Caki2 (cell line): ENCODE data around the gene NRXN3. TPM values are rescaled to one million over a fixed set of nuclear protein-coding genes. Genes with fewer than 3 reads are reported as not detected.

Experiments used
- DNase-seq: peaks from one replicate; pipeline ENCODE4 v3.0.0-alpha.2; 2015; ENCODE audit warnings: low read depth
- in situ Hi-C: cut with HindIII; loops from 2 replicates; pipeline ENCODE4 v1.10.0; 2016; ENCODE audit warnings: low sequenced_read_pairs, low pct_unique_long_range_greater_than_20kb, mixed read lengths
- total RNA-seq: library from RNA; depleted of rRNA; stranded (reverse); fragments of >200 nt; shearing (Covaris generic); gene quantifications from 2 replicates; pipeline ENCODE4 v1.2.3, GENCODE V29; 2014; ENCODE audit warnings: low replicate concordance

The NRXN3 gene
- total RNA-seq, 1 experiment from 2014 or later: not detected

DNA sequence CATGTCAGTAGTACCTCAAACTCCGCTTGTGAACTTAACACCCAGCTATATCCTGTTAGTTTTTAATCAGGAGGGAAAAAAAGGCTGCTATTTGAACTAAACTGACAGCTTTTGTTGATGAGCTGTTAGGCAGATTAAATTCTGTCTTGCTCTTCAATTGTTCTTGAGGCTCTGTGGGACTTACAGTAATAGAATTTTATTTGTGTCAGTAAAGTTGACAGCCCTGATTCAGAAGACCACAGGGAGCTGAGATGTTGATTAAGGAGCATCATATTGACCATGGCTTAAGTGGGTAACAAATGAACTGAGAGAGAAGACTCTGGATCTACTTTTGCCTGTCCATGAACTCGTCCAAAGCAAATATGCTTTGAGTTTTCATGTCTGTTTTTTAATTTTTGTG, 1418.2 kb downstream of the NRXN3 start:
- in situ Hi-C loops: no loop called here
- no peak for DNase-seq

DNA sequence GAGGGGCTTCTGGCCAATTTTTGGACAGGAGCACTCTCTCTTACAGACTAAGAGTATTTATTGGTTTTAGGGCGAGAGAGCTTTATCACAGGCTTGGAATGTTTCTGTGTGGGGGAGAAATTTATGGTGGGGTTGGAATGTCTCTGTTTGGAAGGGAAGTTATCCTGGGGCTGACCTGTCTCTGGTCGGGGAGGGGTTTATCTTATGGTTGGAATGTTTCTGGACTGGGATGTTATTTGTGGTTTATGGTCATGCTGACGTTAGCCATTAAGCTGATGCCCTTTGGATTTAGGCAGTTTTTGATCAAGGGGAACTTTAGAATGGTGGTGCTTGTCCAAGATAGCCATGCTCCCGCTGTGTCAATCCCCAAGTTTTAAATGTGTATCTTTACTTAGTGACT, 1426.4 kb downstream of the NRXN3 start:
- in situ Hi-C loops: no loop called here
- DNase-seq: no peak

DNA sequence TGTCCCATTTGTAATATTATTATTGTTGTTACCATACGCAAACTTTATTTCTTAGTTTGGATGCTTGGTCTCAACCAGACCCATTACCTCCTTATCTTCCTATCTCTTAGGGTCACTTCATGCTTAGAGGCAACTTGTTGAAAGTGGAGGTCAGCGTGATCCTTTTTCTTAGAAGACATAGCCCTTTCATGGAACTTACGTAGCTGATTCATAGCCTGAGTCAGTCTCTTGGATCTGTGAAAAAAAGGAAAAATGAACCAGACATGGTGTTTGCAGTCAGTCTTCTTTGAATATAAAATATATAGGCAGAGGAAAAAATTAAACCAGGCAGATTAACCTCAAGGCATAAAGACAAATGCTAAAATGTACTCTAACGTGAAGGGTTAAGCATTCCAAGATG, 1427.4 kb downstream of the NRXN3 start:
- DNase-seq: no peak
- in situ Hi-C loops: no loop called here

DNA sequence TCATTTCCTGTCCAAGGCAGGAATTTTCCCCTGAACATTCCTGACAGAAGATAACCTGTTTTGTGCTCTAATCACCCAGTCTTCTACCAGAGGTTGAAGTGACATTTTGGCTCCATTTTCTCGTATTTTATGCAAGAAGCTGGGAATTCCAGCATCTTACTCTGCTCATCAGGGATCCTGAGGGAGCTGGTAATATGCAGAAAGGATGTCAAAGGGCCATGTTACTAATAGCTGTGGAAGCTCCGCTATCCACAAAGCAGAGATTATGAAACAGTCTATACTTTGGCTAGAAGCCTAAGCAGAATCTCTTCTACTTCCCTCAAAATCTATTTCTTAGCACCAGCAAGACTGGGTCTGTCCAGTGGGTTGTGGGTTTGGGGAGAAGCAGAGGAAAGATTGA, 1428.2 kb downstream of the NRXN3 start:
- in situ Hi-C loops: no loop called here
- no peak for DNase-seq

DNA sequence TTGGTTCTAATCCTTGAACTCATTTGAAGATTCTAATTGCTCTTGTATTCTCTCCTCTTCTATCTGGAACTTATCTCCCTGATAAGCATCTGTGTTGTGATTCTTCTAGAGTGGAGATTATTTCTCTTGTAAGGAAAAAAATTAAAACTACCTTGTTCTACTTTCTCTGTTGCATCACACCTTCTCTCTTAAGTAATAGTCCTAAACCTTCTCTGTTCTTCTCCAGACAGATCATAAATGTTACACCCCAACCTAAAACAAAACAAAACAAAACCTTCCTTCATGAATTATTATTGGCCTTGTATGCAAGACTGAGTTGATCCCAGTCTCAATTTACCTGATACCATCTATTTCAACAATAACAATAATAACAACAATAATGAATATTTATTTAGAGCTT, 1429.1 kb downstream of the NRXN3 start:
- in situ Hi-C loops: no loop called here
- DNase-seq: no peak

DNA sequence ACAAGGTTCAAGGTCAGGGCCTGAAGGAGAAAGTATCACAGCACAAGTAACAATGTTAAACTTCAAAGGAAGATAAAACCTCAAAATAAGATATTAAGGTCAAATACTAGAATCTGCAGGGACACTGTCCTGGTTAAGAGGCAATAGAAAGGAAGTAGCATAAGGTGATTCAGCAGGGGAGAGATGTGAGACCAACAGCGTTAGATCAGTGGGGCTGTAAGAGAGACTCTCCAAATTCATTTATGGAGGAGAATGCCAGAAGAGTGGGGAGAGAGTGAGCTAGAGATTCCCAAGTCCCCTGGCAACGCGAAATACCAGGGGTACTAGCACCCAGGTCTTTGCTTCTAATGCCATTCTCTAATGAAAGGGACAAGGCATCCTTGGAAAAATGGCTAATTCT, 1430.2 kb downstream of the NRXN3 start:
- in situ Hi-C loops: no loop called here
- DNase-seq: no peak

DNA sequence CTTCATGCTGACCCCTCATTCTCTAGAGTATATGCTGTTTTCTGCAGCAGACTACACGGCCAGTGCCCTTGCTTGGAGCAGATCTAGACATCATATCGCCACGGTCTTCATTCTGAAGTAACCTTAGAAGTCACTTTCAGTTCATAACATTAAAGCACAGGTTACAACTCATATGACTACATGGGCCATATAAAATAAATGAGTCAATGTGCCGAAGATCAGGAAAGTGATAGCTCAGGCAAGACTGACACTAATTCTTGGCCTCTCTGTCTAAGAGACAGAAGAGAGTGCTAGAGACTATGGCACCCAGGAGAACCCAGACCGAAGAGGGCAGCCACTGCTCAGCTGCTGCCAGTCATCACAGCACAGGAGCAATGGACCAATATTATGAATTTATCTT, 1431.4 kb downstream of the NRXN3 start:
- in situ Hi-C loops: no loop called here
- DNase-seq: no peak

DNA sequence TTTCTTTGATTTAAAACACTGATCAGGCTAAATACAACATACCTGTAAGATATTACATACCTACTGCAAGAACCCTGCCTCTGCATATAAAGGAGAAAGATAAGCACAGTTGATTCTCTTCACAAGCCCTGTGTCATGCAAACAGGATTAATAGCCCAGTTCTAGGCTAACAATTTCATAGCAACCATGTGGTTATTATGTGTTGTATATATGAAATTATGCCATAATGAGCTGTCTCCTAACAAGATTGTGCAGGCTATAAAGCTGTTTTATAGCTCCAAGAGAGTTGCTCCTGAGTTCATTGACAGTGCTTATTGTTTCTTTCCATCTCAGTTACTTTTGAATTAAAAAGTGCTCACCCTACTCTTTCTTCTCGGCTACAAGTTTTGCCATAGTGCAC, 1431.9 kb downstream of the NRXN3 start:
- no peak for DNase-seq
- in situ Hi-C loops: no loop called here

DNA sequence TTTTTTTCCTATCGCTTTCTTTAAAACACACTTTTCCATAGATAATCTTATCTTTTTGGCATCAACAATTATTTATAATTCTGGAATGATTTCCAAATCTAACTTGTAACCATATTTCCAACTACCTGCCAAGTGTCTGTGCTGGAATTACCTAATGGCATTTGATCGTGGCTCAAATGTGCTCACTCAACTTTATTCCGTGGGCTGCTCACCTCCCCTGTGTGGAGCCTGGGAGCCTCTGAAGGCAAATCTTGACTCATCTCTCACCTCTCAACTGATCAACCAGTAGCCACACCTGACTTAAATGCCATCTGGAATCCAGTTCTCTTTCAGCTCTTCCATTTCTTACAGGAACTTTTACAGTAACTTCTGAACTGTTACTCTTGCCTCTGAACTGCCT, 1432.6 kb downstream of the NRXN3 start:
- in situ Hi-C loops: no loop called here
- no peak for DNase-seq

DNA sequence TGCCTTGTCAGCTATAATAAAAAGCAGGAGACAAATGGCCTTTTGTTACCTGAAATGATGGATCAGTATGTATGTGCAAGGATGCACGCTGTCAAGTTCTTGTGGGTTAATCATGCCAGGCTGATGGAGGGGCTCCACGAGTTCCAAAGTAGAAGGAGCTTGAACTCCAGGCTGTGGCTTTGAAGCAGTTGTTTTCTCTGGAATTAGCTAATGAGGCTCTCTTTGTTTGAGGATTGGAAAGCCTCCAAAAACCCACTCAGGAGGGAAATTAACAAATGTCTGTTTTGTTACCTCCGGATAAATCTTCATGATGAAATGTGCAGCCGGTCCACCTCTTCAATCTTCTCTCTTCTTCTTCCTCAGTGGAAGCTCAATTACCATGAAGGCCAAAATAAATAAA, 1435.7 kb downstream of the NRXN3 start:
- no peak for DNase-seq
- in situ Hi-C loops: no loop called here

DNA sequence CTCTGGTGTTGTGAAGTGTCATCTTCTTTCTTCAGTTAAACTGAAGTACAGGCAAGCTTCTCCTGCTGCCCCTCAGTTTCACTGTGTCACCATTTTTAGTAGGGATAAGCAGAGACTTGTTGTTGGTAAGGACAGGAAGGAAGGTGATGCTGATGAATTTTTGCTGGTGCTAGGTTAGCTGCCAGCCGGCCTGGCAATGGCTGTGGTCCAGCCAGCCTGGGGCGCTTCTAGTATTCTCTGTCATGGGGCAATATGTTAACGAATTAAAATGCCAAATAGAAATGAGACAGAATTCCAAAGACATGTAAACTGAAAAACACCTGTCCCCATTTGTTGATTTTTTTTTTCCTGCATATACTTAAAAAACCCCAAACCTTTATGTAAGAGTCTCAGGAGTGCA, 1438.3 kb downstream of the NRXN3 start:
- in situ Hi-C loops: no loop called here
- DNase-seq: no peak

DNA sequence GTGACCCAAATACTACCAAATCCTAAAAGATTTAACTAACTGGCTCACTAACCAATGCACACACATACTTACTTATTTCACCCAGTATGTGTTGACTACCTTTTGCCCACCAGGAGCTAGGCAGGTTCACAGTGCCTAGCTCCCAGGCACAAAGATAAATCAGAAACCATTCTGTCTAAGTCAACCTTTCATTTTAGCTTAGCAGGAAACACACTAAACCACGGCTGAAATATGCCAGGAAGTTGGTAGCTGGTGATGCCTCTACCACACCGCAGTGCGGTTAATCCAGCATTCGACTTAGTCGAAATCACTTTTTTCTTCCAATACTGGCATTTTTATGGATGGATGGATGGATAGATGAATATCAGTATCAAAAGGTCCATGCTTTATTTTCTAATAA, 1443.5 kb downstream of the NRXN3 start:
- no peak for DNase-seq
- in situ Hi-C loops: no loop called here

DNA sequence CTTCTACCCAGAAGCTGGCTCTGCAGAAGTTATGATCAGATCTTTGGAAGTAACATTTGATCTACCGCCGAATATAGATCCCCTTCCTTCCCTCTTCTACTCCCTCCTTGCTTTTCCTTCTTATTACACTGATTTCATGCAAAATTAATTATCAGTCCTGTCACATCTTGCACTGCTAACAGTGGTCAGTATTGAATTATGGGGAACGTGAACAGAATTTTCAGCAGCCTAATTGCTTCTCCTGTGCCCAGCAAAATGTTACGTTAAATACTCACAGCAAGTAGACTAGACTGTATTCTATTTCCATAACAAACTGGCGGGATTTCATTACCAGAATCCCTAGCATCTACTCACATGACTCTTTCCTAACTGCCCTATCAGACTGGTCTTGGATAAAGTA, 1444.3 kb downstream of the NRXN3 start:
- in situ Hi-C loops: no loop called here
- DNase-seq: no peak

DNA sequence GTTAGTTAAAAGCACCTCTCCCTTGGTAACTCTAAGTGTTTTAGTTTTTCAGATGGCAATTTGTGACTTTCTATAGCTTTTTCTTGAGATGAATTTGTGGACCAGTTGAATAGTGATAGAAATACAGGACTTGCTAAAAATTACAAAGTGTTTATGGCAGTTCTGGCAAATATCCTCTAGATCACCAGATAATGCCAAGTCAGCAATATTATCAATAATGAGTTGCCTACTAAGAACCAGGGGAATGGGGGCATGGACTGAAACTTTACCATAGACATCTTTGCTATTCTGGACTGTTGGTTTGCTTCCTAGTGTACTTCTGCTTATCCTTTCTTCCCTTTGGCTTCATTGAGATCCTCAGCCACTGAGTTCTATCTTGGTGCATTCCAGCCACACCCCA, 1456.9 kb downstream of the NRXN3 start:
- no peak for DNase-seq
- in situ Hi-C loops: no loop called here

DNA sequence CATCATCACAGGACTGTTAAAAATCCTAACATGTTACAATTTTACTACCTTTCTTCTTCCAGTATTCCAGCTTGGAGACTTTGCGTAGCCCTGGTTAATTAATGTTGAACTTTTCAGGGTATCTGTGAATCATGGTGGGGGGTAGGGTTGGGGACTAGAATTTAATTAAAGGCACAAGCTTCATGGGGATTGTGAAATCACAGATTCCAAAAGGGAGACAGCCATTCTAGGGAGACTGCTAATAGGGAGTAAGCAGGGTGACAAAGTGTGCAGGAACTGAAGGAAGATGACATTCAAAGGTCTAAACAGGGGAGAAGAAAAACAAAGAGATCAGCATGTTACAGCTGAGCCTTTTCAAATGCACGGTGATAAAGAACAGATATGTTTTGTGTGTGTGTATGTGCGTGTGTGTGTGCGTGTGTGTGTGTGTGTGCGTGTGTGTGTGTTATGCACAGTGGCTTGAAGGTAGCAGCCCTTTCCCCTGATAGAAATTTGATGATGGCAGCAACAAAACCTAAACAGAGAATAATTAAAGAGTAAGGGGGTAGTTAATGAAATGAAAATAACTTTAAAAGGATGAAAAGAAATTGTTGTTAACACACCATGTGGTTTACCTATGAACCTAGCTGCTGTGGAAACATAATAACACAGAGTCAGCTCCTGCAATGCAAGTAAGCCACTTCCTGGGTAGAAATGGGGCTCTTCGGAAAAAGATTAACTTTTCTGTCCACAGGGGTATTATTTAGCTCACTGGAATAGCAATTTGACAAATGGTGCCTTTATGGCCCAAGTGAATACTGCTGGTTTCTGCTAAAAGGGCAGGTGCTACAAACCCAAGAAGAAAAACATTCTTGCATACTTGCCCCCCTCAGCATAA, 1459.5 kb downstream of the NRXN3 start:
- no peak for DNase-seq
- in situ Hi-C loops: no loop called here

DNA sequence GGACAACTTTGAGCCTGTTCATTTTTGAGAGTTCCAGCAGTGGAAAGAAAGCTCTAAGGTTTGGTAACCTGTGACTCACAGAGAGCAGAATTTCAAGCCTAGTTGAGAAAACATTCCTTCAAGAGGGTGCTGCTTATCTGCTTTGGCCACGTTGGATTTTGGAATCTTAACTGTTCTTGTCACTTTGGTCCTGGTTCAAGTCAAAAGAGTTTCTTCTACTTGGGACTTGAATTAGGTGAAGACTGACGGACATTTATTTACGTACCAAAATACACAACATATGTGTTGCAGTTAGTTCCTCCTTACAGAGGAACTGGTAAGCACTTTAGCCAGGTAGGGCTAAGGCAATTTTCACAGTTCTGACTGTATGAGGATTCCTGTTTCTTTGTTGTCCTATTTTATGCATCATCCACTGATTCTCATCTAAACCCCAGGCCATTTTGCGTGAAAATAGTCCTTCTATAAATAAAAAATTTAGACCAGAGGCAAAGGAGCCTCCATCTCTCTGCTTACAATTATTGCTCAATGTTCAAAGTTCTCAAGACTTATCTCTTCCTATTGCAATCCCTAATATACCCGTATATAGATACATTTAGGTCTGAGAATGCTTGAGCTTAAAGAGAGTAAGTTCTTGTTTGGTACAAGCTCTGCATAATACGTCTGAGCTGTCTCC, 1460.3 kb downstream of the NRXN3 start:
- DNase-seq: no peak
- in situ Hi-C loops: no loop called here

DNA sequence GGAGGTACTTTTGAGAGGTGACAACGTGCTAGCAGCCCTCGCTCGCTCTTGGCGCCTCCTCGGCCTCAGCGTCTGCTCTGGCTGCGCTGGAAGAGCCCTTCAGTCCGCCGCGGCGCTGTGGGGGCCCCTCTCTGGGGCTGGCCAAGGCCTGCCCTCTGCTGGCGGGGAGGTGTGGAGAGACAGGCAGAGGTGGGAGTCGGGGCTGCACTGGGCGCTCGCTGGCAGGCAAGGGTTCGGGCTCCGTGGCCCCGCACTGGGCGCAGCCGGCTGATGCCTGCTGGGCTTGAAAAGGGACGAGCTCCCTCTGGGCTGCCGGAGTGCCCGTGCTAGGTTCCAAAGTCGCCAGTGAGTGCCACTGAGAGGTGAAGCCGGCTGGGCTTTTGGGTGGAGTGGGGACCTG, 1461.1 kb downstream of the NRXN3 start:
- no peak for DNase-seq
- in situ Hi-C loops: no loop called here

DNA sequence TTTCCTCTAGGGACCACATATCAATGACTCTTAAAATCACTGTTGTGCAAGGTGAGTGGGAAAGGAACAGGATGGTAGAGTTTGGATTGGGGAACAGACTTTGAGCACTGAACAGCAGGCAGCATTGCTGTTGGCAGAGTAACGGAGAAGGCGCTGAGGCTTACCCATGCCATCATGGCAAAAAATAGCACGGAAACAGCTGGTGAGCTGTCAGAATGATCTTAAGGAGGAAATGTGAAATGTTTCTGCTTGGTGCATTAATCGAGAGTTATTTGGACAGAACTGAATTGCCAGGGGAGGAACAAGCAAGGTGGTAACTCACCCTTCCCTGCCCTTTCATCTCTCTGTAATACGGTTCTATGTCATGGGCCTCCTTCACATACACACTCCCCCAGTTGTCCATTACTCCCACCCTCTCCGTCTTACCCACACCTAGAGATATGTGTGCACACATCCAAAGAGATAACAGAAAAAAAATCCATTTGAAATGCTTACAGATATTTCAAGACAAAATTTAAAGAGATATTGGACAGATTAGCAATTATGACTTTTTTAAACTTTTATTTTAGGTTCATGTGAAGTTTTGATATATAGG, 1468.6 kb downstream of the NRXN3 start:
- DNase-seq: no peak

DNA sequence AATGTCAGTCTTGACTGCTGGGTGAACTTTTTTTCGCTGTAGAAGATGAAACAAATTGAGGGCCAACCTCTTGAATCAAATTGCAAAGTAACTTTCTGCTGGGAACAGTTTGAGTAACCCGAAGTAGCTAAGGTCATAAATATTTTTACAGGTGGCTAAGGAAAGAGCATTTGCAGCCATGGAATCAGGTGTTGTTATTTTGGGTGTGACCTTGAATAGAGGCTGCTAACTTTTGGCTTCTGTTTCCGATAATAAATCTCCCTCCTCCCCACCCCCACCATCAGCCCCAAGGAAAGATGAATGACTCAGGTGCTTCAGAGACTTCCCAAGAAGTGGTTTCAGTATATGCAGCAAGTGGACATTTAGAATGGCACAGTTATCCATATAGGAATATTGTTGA, 1469.4 kb downstream of the NRXN3 start:
- no peak for DNase-seq
- in situ Hi-C loops: no loop called here

More for the DNA sequence above, 1468.6 kb downstream of the NRXN3 start:
- in situ Hi-C loops: no loop called here
